HG02852 (cell line): ENCODE results near the gene FECH.
"Not testable (repeated sequence)": the region's sequence is repeated elsewhere in the genome, so short reads cannot be mapped to it uniquely, and the experiment has no call there.

Source experiments
- ATAC-seq: cut with Tn5 transposase; IDR thresholded peaks from one replicate; pipeline ENCODE4 v1.9.1; 2021; ENCODE audit warnings: mild to moderate bottlenecking, moderate library complexity; ENCODE audit not compliant: unreplicated experiment

The FECH gene

DNA sequence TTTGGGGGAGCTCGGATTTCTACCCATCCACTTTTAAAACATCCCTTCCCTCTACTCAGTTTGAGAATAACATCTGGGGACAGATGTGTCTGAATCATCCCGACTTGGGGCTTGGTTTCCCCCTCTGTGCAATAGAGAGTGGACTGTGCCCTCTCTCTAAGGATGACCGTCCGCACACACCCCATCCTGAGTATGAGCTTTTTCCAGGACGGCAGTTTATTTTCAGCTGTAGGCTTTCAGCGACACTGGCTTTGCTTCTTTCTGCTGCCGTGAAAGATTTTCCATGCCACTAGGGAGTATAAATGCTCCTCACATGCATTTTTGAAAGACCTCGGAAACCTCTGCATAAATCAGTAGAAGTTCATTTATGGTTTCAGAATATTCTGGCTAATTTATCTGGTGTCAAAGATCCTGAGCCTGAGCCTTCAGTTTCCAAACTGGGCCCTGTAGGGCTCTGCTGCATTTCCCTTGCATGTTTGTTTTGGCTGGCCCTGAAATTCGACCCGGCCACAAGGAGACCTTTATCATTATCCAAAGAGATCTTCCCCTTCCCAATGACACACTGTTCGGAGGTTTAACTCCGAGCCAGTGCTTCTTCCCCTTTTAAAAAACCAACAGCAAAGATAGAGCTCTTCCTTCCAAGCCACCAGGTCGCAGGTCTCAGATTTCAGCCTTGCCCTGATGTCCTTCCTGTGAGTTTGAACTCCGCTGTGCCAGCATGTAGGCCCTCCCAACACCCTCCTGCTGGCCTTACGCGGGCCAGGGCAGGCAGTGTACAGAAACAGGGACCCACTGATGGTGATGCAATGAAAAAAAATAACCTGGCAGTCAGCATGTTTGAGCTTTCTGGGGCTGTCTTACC is 53.3 kb downstream of the FECH start:
- no peak for ATAC-seq

DNA sequence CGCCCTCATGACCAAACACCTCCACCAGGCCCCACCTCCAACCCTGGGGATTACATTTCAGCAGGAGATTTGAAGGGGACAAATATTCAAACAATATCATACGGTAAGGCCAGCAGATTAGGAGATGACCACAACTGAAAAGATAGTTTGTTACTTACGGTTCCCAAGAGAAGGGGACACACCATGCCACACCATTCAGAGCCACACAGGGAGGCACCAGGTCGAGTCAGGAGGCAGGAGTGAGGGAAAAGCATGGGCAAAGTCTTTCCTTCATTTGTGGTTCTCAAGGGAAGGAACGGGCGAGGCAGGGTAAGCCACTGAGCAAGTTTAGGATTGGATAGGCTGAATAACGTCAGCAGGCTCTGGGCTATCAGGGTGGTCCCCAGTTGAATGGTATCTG is 57.4 kb downstream of the FECH start:
- no peak for ATAC-seq

DNA sequence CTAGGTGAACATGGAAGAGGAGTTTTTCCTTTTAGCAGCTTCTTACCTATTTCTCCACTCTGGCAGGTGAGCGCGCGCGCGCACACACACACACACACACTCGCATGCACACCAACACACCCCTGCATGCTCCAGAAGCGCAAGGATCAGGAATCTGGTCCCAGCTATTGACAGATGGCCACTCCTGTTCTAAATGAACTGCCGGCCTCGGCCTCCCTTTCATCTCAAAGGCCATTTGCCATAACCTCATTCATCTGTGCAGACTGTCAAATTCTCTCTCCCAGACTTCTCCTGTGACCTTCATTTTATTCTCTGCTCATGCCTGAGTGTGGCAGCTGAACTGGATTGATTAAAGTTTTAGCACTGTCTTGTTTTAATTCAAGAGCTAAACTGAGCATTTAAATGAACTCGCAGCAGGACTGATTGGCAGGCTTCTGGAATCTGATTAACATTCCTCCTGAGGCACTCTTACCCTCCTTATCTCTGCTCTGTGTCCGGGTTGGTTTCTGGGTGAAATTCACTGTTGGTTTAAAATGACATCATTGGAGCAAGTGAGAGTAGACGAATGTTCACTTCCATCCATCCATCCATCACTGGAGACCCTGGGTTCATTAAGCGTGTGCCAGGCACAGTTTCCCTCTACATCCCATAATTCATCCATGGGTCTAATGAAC is 58.8 kb downstream of the FECH start:
- no peak for ATAC-seq

DNA sequence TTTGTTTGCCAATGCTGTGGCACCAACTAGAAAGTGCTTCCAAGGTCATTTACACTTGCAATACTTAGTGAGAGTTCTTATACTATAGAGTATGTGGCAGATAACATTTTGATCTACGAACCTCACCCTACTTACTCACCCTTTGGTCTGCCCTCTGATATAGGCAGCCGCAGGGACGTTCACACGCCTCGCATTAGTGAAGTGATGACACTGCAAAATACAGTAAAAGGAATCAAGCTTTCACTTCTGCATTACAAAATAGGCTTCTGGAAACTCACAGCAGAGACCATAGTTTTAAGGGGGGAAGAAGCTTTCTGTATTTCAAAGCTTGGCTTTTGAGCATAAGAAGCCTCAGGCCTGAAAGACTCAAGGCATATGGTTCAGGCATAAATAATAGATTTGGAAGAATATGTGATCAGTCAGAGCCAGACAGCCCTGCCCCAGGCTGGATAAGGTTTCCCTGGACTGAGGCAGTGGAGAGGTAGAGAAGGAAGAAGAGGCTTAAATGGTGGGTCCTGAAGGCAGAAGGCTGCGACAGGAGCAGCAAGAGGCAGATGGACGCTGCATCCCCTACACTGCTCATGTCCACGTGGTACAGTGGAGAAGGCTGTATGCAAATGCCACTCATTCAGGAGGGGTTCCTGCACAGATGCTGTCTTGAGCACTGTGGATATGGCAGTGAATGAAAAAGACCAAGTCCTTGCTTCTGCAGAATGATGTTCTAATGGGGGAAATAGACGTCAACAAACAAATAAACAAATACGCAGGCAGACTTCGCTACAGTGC is 63.1 kb downstream of the FECH start:
- peak; percentile 71 for ATAC-seq

GRCh38 chr18:57522348-57522747 is 64.2 kb downstream of the FECH start:
- not testable (repeated sequence) for ATAC-seq

DNA sequence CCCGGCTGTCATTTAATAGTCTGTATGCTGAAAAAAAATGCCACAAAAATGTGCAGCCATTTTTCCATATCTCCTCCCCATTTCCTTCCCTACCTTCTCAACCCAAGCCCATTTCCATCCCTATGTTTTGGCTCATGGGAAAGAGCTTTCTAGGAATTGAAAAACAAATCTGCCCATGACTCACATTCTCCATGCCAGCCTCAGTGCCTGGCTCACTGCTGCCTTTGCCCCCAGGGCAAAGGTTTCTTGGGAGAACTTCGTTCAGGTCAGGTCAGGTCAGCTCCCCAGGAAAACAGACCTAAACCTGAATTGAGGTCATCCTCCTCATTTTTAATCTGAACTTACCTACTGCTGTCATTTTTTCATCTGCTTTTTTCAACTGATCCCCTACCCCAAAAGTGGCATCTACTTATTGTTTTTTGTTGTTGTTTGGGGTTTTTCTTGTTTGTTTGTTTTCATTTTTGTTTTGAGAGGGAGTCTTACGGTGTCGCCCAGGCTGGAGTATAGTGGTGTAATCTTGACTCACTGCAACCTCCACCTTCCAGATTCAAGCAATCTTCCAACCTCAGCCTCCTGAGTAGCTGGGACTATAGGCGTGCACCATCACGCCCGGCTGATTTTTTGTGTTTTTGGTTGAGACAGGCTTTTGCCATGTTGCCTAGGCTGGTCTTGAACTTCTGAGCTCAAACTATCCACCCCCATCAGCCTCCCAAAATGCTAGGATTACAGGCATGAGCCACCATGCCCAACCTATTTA is 66.7 kb downstream of the FECH start:
- no peak for ATAC-seq

DNA sequence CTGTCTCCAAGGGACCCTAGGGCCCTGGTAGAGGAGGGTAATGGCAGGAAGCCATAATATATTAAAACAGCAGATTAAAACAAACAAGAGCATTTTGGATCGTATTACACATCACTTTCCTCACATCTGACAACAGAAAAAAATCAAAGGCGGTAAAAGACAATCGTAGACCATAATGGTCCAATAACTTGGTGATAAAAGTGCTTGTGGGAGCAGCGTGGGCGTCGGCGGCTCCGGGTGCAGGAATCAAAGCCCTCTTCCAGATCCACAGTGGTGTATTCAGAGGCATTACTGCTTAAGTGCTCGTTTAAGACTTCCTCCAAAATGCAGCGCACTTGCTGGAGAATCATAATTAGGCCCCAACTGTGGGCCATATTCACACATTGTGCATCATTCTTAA is 68.0 kb downstream of the FECH start:
- ATAC-seq = no peak

- no peak for ATAC-seq
Measured at GRCh38 chr18:57516056-57516455, 70.4 kb downstream of the FECH start.

GRCh38 chr18:57505231-57505630 is 81.3 kb downstream of the FECH start:
- no peak for ATAC-seq

- ATAC-seq = no peak
Measured at GRCh38 chr18:57502624-57503023, 83.9 kb downstream of the FECH start.

DNA sequence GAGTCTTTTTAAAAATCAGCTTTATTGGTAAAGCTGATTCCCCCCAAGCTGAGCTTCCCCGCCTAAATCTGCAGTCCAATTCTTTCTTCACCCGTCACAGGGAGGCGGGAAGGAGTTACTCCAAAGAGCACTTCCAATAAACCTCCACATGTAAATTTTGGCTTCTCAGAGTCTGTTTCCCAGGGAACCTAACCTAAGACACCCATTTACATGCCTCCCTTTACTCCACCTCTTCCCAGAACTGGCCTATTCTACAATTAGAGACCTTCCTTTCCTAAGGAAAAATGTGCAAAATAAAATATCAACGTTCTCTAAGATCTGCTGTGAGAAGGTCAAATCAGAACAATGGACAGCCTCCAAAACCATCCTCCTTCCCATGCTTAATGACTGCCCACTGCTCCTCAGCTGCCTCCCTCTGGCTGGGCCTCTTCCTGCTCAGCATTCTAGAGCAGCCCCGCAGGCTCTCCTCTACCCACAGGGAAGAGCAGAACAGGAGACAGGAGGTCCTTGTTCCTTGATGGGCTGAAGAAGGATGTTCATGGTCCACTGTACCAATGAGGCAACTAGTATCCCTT is 87.7 kb downstream of the FECH start:
- no peak for ATAC-seq
